GM12878 (cell line): ENCODE measurements around the gene YTHDF1. TPM values are rescaled to one million over a fixed set of nuclear protein-coding genes. Genes with fewer than 3 reads are reported as not detected.

Source experiments
- ATAC-seq: fragments of 200-7000 bp; cut with Tn5 transposase; 3 replicates; pipeline ENCODE4 v1.9.1; 2020; ENCODE audit warnings: mild to moderate bottlenecking, moderate library complexity
- BruUV-seq: library from RNA; stranded (reverse); fragments of 400-500 nt; replicated peaks from 2 replicates; lab custom pipeline; 2021; lab: Mats Ljungman, UMichigan
- CTCF ChIA-PET: fragments of 300-600 bp; sonication (Branson Sonifier 250); formaldehyde crosslinking; extraction: SDS; loops from one replicate; lab custom pipeline; 2021; ENCODE audit warnings: inconsistent platforms; lab: Yijun Ruan, JAX
- POLR2A ChIA-PET: fragments of 350-600 bp; formaldehyde crosslinking; extraction: SDS; loops from one replicate; lab custom pipeline; 2021; ENCODE audit warnings: inconsistent platforms; lab: Charles Lee
- RAD21 ChIA-PET: fragments of 300-600 bp; sonication (Branson Sonifier 250); formaldehyde crosslinking; loops from one replicate; lab custom pipeline; 2023; ENCODE audit warnings: antibody characterized with exemption; ENCODE audit not compliant: unreplicated experiment; lab: Charles Lee
- SMC1A ChIA-PET: fragments of 300-600 bp; sonication (Branson Sonifier 250); formaldehyde crosslinking; loops from one replicate; lab custom pipeline; 2023; ENCODE audit not compliant: unreplicated experiment, uncharacterized antibody; lab: Charles Lee
- DNase-seq: peaks from one replicate; pipeline ENCODE4 v3.0.0-alpha.2; 2011; ENCODE audit warnings: low read depth, low spot score
- FAIRE-seq: peaks from 3 replicates; lab custom pipeline; 2011; peaks lifted over from hg19 to GRCh38; lab: Jason Lieb, UNC
- H2AFZ ChIP-seq: 2 replicates; pipeline ENCODE4 v1.6.0; 2011; ENCODE audit warnings: low read depth, low read length, control low read depth; ENCODE audit not compliant: control insufficient read depth
- H3K27ac ChIP-seq: 2 replicates; pipeline ENCODE4 v1.5.1; 2011; ENCODE audit warnings: control low read depth; ENCODE audit not compliant: control insufficient read depth, insufficient read depth
- H3K27me3 ChIP-seq, 2 experiments: replicated peaks in 1 of 2; 2 replicates each; pipeline versions ENCODE4 v1.6.0 to v1.6.1; 2011; ENCODE audit warnings: low read length in 1 of 2; ENCODE audit not compliant: control insufficient read depth in 2 of 2, insufficient read depth in 2 of 2
- H3K36me3 ChIP-seq, 2 experiments: 2 replicates each; pipeline ENCODE4 v1.5.1; 2011; ENCODE audit warnings: low read length in 1 of 2; ENCODE audit not compliant: control insufficient read depth in 2 of 2, insufficient read depth in 2 of 2
- H3K4me1 ChIP-seq: 2 replicates; pipeline ENCODE4 v1.6.1; 2011; ENCODE audit warnings: mild to moderate bottlenecking, low read length, moderate library complexity, mixed read lengths; ENCODE audit not compliant: control insufficient read depth, insufficient read depth
- H3K4me2 ChIP-seq: 2 replicates; pipeline ENCODE4 v1.6.0; 2011; ENCODE audit warnings: control low read depth; ENCODE audit not compliant: control insufficient read depth, insufficient read depth
- H3K4me3 ChIP-seq: fragments of 200-600 bp; sonication (generic); 2 replicates; pipeline ENCODE4 v1.5.1; 2016
- H3K79me2 ChIP-seq: 2 replicates; pipeline ENCODE4 v1.6.0; 2011; ENCODE audit warnings: low read length; ENCODE audit not compliant: control insufficient read depth, insufficient read depth
- H3K9ac ChIP-seq: 2 replicates; pipeline ENCODE4 v1.8.0; 2011; ENCODE audit warnings: low read length, control low read depth, mixed read lengths; ENCODE audit not compliant: control insufficient read depth, insufficient read depth
- H3K9me3 ChIP-seq: replicated peaks from 3 replicates; pipeline ENCODE4 v1.5.1; 2011; ENCODE audit warnings: mild to moderate bottlenecking, low read length; ENCODE audit not compliant: control insufficient read depth, insufficient read depth
- H4K20me1 ChIP-seq: 2 replicates; pipeline ENCODE4 v1.6.0; 2011; ENCODE audit not compliant: control insufficient read depth, insufficient read depth
- BCL11A ChIP-seq: IDR thresholded peaks from 2 replicates; pipeline ENCODE4 v1.6.1; 2011; ENCODE audit warnings: low read depth, low read length
- E2F4 ChIP-seq: IDR thresholded peaks from 2 replicates; pipeline ENCODE4 v1.6.1; 2012; ENCODE audit warnings: low read depth, low read length, improper control_type of control experiment
- IKZF1 ChIP-seq: fragments of 450-650 bp; conservative IDR thresholded peaks from 2 replicates; pipeline ENCODE4 v1.6.1; 2017; ENCODE audit warnings: antibody characterized with exemption, mild to moderate bottlenecking
- KDM1A ChIP-seq: fragments of 200-600 bp; sonication (generic); IDR thresholded peaks from 2 replicates; pipeline ENCODE4 v1.6.1; 2016; ENCODE audit warnings: borderline replicate concordance
- PAX8 ChIP-seq: fragments of 450-650 bp; IDR thresholded peaks from 2 replicates; pipeline ENCODE4 v1.6.1; 2017; ENCODE audit warnings: mild to moderate bottlenecking, moderate library complexity
- SPI1 ChIP-seq: IDR thresholded peaks from 2 replicates; pipeline ENCODE4 v1.6.1; 2011; ENCODE audit warnings: low read depth, mild to moderate bottlenecking, low read length, moderate library complexity, borderline replicate concordance; ENCODE audit not compliant: insufficient read depth
- WRNIP1 ChIP-seq: IDR thresholded peaks from 2 replicates; pipeline ENCODE4 v1.6.1; 2011; ENCODE audit warnings: low read depth, low read length, improper control_type of control experiment, borderline replicate concordance
- ZNF384 ChIP-seq: IDR thresholded peaks from 2 replicates; pipeline ENCODE4 v1.6.1; 2012; ENCODE audit warnings: low read depth, mild to moderate bottlenecking, low read length, improper control_type of control experiment, borderline replicate concordance
- ZNF687 ChIP-seq: fragments of 450-650 bp; IDR thresholded peaks from 2 replicates; pipeline ENCODE4 v1.6.1; 2017; ENCODE audit warnings: mild to moderate bottlenecking, moderate library complexity
- WGBS: methylation state at CpG from one replicate; pipeline ENCODE4 v1.1.6; 2016; ENCODE audit warnings: low lambda C conversion rate; ENCODE audit not compliant: insufficient replicate concordance, insufficient coverage; ENCODE audit errors: missing lambda C conversion rate; 5-methylcytosine and 5-hydroxymethylcytosine counted together
- in situ Hi-C: fragments of 300-500 bp; cut with MboI; formaldehyde crosslinking; loops from 9 replicates; pipeline ENCODE4 v1.14.3; 2018; ENCODE audit warnings: mixed read lengths
- intact Hi-C: fragments of 100-400 bp; cut with micrococcal nuclease; formaldehyde crosslinking; loops from one replicate; pipeline ENCODE4 v1.14.2; 2022; ENCODE audit not compliant: unreplicated experiment
- polyA plus RNA-seq, 11 experiments: library from polyadenylated mRNA; depleted of rRNA in 4 of 11; unstranded in 6 of 11; stranded (reverse) in 5 of 11; fragments of >200 nt; fragmentation: Nextera tagmentation in 4 of 11; fragmentation: Illumina TruSeq in 1 of 11; extraction: Ambion mirVana in 4 of 11; extraction: Trizol in 1 of 11; gene quantifications; 1 replicate in 1 of 11; 2 replicates in 10 of 11; pipeline versions ENCODE4 v1.2.1 to v1.2.3, GENCODE V29; 2011 to 2016; ENCODE audit warnings: inconsistent platforms in 2 of 11, missing spikeins in 2 of 11, low read depth in 1 of 11
- total RNA-seq, 4 experiments: library from RNA; depleted of rRNA in 3 of 4; stranded (reverse); fragments of >200 nt in 3 of 4; fragmentation: Illumina TruSeq in 1 of 4; extraction: Trizol in 1 of 4; gene quantifications; 2 replicates each; pipeline versions ENCODE4 v1.2.1 to v1.2.3, GENCODE V29; 2013 to 2021

YTHDF1 gene
- total and polyA plus RNA-seq, 10 of the 15 experiments (the other 5 are each of a cell fraction or from before 2014, with no cell fraction given), result 4.6 to 37.8 (median 20.5) TPM

- Histone ChIP-seq H3K4me3 (no peak overlapping the region), H4K20me1 (peaks cover 3% of the 10 kb centered on the region; the same call in 1 of the 2 replicates), H3K27me3 (peaks cover 0 to 4% of the 10 kb centered on the region in 2 experiments; a peak in 2 of 4 replicates), H3K4me1 (peaks cover 15% of the 10 kb centered on the region), H3K79me2 (peaks cover 28% of the 10 kb centered on the region), H2AFZ (no peak overlapping the region), H3K27ac (no peak overlapping the region), H3K36me3 (peaks cover 0 to 2% of the 10 kb centered on the region in 2 experiments; a peak in 2 of 4 replicates), H3K9me3 (no peaks in the 10 kb centered on the region), H3K9ac (no peak overlapping the region), H3K4me2 (no peak overlapping the region)
- POLR2A ChIA-PET, result no interaction called here
- TF ChIP-seq IKZF1 (no peak), WRNIP1 (no peak)
- RAD21 ChIA-PET, result no interaction called here
- intact Hi-C loops (no loop called here), in situ Hi-C loops (no loop called here)
- CTCF ChIA-PET, result interaction anchor here (1.3 kb wide), 1 partner anchor 8 kb away, joined by 3 read pairs; no protein-coding TSS in a partner anchor
- ATAC-seq (no peak), FAIRE-seq (no peak), DNase-seq (no peak)
- 60% methylated on average over 7 of the region's 7 CpGs for WGBS
- no TSS peak for BruUV-seq
- SMC1A ChIA-PET, result no interaction called here
Measured at GRCh38 chr20:63217706-63218105, 1.8 kb upstream of the YTHDF1 start.

GRCh38 chr20:63216849-63217471 lies 1.0 kb upstream of the YTHDF1 start:
- Histone ChIP-seq H3K79me2 (peaks cover 34% of the 10 kb centered on the region), H3K9me3 (no peaks in the 10 kb centered on the region), H2AFZ (peak overlapping the region; percentile 95), H3K36me3 (peaks cover 3 to 6% of the 10 kb centered on the region in 2 experiments; a peak in 3 of 4 replicates), H3K4me1 (peaks cover 15% of the 10 kb centered on the region), H3K27ac (peak overlapping the region; percentile 59), H3K27me3 (no peaks in the 10 kb centered on the region; a peak in 1 of 4 replicates), H4K20me1 (peaks cover 3% of the 10 kb centered on the region; the same call in 1 of the 2 replicates), H3K4me3 (peak overlapping the region; percentile 57), H3K9ac (peak overlapping the region; percentile 78), H3K4me2 (peak overlapping the region; percentile 98)
- CTCF ChIA-PET, result interaction anchor here (1.0 to 1.3 kb wide), 3 partner anchors 9 to 58 kb away, joined by 3 read pairs; no protein-coding TSS in a partner anchor
- intact Hi-C loops, result no loop called here
- SMC1A ChIA-PET, result interaction anchor here (0.6 kb wide), 1 partner anchor 11 kb away, joined by 3 read pairs; no protein-coding TSS in a partner anchor
- TF ChIP-seq SPI1, result no peak
- no peak for TF ChIP-seq KDM1A
- no peak for TF ChIP-seq BCL11A
- no peak for TF ChIP-seq PAX8
- no peak for TF ChIP-seq ZNF687
- no peak for TF ChIP-seq E2F4
- no peak for TF ChIP-seq ZNF384
- DNase-seq (no peak), ATAC-seq (no peak; the same call in 2 of the 3 replicates), FAIRE-seq (no peak)
- POLR2A ChIA-PET, result no interaction called here
- RAD21 ChIA-PET, result no interaction called here
- in situ Hi-C loops, result no loop called here
- BruUV-seq, result no TSS peak
- 84% methylated on average over 13 of the region's 13 CpGs for WGBS
